Measurements from ENCODE around the gene KCTD2. TPM values are rescaled to one million over a fixed set of nuclear protein-coding genes. Genes with fewer than 3 reads are reported as not detected.

KCTD2 gene
- total and polyA plus RNA-seq, 9 of the 15 experiments (the other 6 are each of a cell fraction or from before 2014, with no cell fraction given) = 1.7 to 32.9 (median 15.8) TPM

DNA sequence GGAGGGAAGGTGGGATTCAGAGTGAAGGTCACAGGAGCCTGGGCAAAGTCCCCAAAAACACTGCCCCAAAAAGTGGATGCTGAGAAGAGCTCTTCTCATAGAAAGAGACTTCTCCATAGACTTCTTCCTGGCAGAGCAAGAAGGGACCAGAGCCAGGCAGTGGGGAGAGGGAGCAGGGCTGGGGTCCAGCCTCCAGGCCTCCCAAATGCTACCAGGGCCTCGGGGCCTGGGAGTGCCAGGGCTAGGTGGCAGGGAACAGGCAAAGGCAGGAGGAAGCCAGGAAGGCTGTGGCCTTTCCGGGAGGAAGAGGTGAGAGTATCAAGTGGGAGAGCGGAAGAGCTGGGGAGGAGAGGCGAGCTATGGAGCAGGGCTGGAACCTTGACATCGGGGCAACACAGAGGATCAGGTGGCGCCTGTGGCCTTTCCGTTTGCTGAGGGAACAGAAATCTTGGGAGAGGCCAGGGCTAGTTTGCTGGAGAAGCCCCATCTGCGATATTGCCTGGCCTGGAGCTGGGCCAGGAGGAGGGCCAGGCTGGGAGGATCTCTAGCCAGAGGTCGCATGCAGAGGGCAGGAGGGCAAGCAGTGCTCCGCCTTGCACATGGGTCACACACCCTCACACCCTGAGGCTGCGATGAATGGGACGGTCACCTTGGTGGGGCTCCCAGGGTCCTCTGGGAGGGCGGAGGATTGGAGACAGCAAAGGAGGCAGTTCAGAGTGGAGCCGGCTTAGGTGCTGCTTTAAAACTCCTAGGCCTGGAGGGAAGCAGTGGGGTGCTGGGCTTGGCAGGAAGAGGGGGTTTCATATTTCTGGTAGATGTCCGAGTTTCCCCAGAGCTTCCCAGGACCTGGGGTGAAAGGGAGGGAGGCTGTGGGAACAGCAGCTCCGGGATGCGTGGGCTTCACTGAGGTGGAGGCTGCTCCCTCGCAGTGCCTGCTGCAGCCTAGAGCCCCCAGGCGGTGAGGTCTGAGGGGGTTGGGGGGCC is 44.1 kb downstream of the KCTD2 start (continued):
- TF ChIP-seq, protein P1, sequence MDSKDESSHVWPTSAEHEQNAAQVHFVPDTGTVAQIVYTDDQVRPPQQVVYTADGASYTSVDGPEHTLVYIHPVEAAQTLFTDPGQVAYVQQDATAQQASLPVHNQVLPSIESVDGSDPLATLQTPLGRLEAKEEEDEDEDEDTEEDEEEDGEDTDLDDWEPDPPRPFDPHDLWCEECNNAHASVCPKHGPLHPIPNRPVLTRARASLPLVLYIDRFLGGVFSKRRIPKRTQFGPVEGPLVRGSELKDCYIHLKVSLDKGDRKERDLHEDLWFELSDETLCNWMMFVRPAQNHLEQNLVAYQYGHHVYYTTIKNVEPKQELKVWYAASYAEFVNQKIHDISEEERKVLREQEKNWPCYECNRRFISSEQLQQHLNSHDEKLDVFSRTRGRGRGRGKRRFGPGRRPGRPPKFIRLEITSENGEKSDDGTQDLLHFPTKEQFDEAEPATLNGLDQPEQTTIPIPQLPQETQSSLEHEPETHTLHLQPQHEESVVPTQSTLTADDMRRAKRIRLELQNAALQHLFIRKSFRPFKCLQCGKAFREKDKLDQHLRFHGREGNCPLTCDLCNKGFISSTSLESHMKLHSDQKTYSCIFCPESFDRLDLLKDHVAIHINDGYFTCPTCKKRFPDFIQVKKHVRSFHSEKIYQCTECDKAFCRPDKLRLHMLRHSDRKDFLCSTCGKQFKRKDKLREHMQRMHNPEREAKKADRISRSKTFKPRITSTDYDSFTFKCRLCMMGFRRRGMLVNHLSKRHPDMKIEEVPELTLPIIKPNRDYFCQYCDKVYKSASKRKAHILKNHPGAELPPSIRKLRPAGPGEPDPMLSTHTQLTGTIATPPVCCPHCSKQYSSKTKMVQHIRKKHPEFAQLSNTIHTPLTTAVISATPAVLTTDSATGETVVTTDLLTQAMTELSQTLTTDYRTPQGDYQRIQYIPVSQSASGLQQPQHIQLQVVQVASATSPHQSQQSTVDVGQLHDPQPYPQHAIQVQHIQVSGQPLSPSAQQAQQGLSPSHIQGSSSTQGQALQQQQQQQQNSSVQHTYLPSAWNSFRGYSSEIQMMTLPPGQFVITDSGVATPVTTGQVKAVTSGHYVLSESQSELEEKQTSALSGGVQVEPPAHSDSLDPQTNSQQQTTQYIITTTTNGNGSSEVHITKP (IDR thresholded peaks at IDR 0.05; ENCODE audit: partially characterized antibody) = no peak
- TF ChIP-seq, protein P2, sequence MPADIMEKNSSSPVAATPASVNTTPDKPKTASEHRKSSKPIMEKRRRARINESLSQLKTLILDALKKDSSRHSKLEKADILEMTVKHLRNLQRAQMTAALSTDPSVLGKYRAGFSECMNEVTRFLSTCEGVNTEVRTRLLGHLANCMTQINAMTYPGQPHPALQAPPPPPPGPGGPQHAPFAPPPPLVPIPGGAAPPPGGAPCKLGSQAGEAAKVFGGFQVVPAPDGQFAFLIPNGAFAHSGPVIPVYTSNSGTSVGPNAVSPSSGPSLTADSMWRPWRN (IDR thresholded peaks at IDR 0.05; ENCODE audit: low read depth) = no peak
- TF ChIP-seq NFIC (IDR thresholded peaks at IDR 0.05) = peak; percentile 91
- no peak for TF ChIP-seq YY1 (IDR thresholded peaks at IDR 0.05; ENCODE audit: borderline replicate concordance in 1 of 3, control insufficient read depth in 1 of 3, extremely low read depth in 1 of 3, insufficient read depth in 3 of 3, insufficient read length in 1 of 3, insufficient replicate concordance in 2 of 3, low read depth in 1 of 3, low read length in 2 of 3)
- TF ChIP-seq NCOR1 (IDR thresholded peaks at IDR 0.05) = no peak
- TF ChIP-seq L3MBTL2 (IDR thresholded peaks at IDR 0.05) = peak; percentile 81
- TF ChIP-seq PHF8 (IDR thresholded peaks at IDR 0.05; ENCODE audit: borderline replicate concordance, low read length) = peak; percentile 18; the same call in 1 of the 2 replicates
- TF ChIP-seq, protein P3, sequence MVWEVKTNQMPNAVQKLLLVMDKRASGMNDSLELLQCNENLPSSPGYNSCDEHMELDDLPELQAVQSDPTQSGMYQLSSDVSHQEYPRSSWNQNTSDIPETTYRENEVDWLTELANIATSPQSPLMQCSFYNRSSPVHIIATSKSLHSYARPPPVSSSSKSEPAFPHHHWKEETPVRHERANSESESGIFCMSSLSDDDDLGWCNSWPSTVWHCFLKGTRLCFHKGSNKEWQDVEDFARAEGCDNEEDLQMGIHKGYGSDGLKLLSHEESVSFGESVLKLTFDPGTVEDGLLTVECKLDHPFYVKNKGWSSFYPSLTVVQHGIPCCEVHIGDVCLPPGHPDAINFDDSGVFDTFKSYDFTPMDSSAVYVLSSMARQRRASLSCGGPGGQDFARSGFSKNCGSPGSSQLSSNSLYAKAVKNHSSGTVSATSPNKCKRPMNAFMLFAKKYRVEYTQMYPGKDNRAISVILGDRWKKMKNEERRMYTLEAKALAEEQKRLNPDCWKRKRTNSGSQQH (CRISPR knock-in tag; IDR thresholded peaks at IDR 0.05) = no peak
- TF ChIP-seq CBFA2T2 (conservative IDR thresholded peaks at IDR 0.05) = no peak
- 0 out of 2 replicates have a peak, but pooled peaks have one; percentile 25 for TF ChIP-seq MYNN (IDR thresholded peaks at IDR 0.05)
- TF ChIP-seq MYNN (CRISPR knock-in tag; IDR thresholded peaks at IDR 0.05) = no peak
- TF ChIP-seq ZNF239 (CRISPR knock-in tag; IDR thresholded peaks at IDR 0.05) = no peak
- no peak for TF ChIP-seq GATA2 (CRISPR knock-in tag; IDR thresholded peaks at IDR 0.05)
- no peak for TF ChIP-seq ZNF444 (CRISPR knock-in tag; IDR thresholded peaks at IDR 0.05)
- TF ChIP-seq MTA3 (IDR thresholded peaks at IDR 0.05; ENCODE audit: borderline replicate concordance) = peak; percentile 40; the same call in 1 of the 2 replicates
- no peak for TF ChIP-seq ZNF143 (CRISPR knock-in tag; IDR thresholded peaks at IDR 0.05)
- TF ChIP-seq, protein P4, sequence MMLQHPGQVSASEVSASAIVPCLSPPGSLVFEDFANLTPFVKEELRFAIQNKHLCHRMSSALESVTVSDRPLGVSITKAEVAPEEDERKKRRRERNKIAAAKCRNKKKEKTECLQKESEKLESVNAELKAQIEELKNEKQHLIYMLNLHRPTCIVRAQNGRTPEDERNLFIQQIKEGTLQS (IDR thresholded peaks at IDR 0.05) = no peak
- TF ChIP-seq, protein P4 (CRISPR knock-in tag; conservative IDR thresholded peaks at IDR 0.05) = no peak
- TF ChIP-seq U2AF1 (optimal IDR thresholded peaks at IDR 0.05; ENCODE audit: low read depth, low read length) = no peak
- no peak for TF ChIP-seq E2F3 (CRISPR knock-in tag; IDR thresholded peaks at IDR 0.05)
- TF ChIP-seq NFYB (IDR thresholded peaks at IDR 0.05; ENCODE audit: extremely low read depth, insufficient read length) = no peak
- no peak for TF ChIP-seq PHB (CRISPR knock-in tag; IDR thresholded peaks at IDR 0.05)
